ENCODE results near the gene RRAS. TPM values are rescaled to one million over a fixed set of nuclear protein-coding genes. Genes with fewer than 3 reads are reported as not detected.

The RRAS gene
- polyA plus RNA-seq, 1 donor from 2014 or later = not detected

DNA sequence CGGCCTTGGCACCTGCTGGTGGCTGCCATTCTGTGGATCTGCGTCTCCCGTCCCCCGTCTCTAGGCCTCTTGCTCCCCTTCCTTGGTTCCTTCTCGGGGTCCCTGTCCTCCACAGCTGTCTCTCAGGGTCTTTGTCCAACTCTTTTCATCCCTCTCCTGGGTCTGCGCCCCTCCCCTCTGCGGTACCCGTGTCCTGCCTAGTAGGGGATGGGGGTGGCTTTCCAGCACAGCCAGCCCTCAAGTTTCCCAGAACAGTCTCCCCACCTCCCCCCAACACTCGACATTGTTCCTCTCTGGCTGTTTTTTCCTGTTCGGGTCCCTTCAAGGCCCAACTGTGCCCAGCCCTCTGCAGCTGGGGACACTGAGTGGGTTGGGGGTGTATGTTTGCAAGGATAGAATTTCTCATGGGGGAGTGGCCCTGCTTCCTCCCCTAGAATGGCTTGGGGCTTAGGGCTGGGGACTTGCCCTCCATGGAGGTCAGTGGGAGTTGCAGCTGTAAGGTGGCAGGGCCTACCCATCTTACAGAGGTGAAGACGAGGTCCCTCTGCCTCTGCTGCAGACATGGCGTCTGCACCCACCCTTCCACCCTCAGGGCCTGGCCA, 48.7 kb upstream of the RRAS start:
- H3F3A ChIP-seq (ENCODE audit: insufficient read depth, low read length, poor library complexity, severe bottlenecking) = no peaks in the 10 kb centered on the region
- H3K4me3 ChIP-seq (ENCODE audit: low read length) = peak overlapping the region; percentile 71
- no peaks in the 10 kb centered on the region for H3K36me3 ChIP-seq (ENCODE audit: insufficient read depth, low read length)
- peak overlapping the region; percentile 98 for H3K9ac ChIP-seq (ENCODE audit: low read length)
- H3K79me2 ChIP-seq (replicated peaks; ENCODE audit: insufficient read depth, low read length) = peaks cover 21% of the 10 kb centered on the region
- H3K9me2 ChIP-seq (ENCODE audit: insufficient read depth, low read length) = no peaks in the 10 kb centered on the region
- H3K27ac ChIP-seq (ENCODE audit: low read length) = peak overlapping the region; percentile 99
- H3K4me2 ChIP-seq (ENCODE audit: low read length) = peak overlapping the region; percentile 68
- H3K9me3 ChIP-seq (ENCODE audit: low read length) = no peaks in the 10 kb centered on the region
- H2AFZ ChIP-seq (ENCODE audit: low read depth, low read length) = no peak overlapping the region
- no peaks in the 10 kb centered on the region for H4K20me1 ChIP-seq (ENCODE audit: insufficient read depth)
- H3K27me3 ChIP-seq (ENCODE audit: insufficient read depth, low read depth, low read length) = no peaks in the 10 kb centered on the region
- TF ChIP-seq SMC3 (conservative IDR thresholded peaks at IDR 0.05; ENCODE audit: poor library complexity) (no peak), EZH2 (IDR thresholded peaks at IDR 0.05; ENCODE audit: borderline replicate concordance, insufficient read depth, low read length, poor library complexity, severe bottlenecking) (no peak), MXI1 (conservative IDR thresholded peaks at IDR 0.05; ENCODE audit: poor library complexity, severe bottlenecking) (no peak), RAD21 (conservative IDR thresholded peaks at IDR 0.05) (no peak), EP300 (conservative IDR thresholded peaks at IDR 0.05; ENCODE audit: poor library complexity, severe bottlenecking) (no peak)
- TF ChIP-seq, protein P1, sequence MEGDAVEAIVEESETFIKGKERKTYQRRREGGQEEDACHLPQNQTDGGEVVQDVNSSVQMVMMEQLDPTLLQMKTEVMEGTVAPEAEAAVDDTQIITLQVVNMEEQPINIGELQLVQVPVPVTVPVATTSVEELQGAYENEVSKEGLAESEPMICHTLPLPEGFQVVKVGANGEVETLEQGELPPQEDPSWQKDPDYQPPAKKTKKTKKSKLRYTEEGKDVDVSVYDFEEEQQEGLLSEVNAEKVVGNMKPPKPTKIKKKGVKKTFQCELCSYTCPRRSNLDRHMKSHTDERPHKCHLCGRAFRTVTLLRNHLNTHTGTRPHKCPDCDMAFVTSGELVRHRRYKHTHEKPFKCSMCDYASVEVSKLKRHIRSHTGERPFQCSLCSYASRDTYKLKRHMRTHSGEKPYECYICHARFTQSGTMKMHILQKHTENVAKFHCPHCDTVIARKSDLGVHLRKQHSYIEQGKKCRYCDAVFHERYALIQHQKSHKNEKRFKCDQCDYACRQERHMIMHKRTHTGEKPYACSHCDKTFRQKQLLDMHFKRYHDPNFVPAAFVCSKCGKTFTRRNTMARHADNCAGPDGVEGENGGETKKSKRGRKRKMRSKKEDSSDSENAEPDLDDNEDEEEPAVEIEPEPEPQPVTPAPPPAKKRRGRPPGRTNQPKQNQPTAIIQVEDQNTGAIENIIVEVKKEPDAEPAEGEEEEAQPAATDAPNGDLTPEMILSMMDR (IDR thresholded peaks at IDR 0.05; ENCODE audit: poor library complexity, severe bottlenecking) = no peak

DNA sequence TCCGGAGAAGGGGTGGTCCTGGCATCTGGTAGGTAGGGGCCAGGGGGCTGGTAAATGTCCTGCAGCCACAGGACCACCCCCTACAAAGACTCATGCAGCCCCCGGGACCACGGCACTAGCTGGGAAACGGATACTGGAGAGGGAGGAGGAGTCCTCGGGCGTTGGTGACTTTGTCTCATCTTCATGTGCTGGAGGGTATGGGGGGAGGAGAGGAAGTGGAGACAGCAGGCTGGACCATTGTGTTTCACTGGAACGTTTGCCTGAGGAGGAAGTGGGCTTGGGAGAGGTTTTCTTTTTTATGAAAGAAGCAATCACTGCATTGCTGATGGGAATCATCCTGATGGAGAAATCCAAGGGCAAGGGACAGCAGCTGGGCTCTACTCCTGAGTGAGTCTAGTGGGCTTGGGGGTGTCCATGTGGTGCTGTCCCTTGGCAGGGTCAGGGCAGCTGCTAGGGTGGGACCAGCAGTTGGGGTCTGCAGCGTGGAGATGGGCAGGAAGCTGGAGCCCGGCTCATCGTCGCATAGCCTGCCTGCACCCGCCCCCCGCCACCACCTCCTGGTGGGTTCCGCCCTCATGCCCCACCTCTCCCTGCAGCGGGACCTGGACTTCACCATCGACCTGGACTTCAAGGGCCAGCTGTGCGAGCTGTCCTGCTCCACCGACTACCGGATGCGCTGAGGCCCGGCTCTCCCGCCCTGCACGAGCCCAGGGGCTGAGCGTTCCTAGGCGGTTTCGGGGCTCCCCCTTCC, 47.8 kb upstream of the RRAS start:
- no peaks in the 10 kb centered on the region for H3K36me3 ChIP-seq (ENCODE audit: insufficient read depth, low read length)
- no peak overlapping the region for H3K27ac ChIP-seq (ENCODE audit: low read length)
- no peaks in the 10 kb centered on the region for H3K9me3 ChIP-seq (ENCODE audit: low read length)
- no peak overlapping the region for H2AFZ ChIP-seq (ENCODE audit: low read depth, low read length)
- TF ChIP-seq MXI1 (conservative IDR thresholded peaks at IDR 0.05; ENCODE audit: poor library complexity, severe bottlenecking) (no peak), POLR2AphosphoS5 (IDR thresholded peaks at IDR 0.05) (no peak), EZH2 (IDR thresholded peaks at IDR 0.05; ENCODE audit: borderline replicate concordance, insufficient read depth, low read length, poor library complexity, severe bottlenecking) (no peak), SMC3 (conservative IDR thresholded peaks at IDR 0.05; ENCODE audit: poor library complexity) (no peak), EP300 (conservative IDR thresholded peaks at IDR 0.05; ENCODE audit: poor library complexity, severe bottlenecking) (no peak), TAF1 (IDR thresholded peaks at IDR 0.05; ENCODE audit: low read depth) (no peak), RAD21 (conservative IDR thresholded peaks at IDR 0.05) (no peak)
- TF ChIP-seq, protein P2, sequence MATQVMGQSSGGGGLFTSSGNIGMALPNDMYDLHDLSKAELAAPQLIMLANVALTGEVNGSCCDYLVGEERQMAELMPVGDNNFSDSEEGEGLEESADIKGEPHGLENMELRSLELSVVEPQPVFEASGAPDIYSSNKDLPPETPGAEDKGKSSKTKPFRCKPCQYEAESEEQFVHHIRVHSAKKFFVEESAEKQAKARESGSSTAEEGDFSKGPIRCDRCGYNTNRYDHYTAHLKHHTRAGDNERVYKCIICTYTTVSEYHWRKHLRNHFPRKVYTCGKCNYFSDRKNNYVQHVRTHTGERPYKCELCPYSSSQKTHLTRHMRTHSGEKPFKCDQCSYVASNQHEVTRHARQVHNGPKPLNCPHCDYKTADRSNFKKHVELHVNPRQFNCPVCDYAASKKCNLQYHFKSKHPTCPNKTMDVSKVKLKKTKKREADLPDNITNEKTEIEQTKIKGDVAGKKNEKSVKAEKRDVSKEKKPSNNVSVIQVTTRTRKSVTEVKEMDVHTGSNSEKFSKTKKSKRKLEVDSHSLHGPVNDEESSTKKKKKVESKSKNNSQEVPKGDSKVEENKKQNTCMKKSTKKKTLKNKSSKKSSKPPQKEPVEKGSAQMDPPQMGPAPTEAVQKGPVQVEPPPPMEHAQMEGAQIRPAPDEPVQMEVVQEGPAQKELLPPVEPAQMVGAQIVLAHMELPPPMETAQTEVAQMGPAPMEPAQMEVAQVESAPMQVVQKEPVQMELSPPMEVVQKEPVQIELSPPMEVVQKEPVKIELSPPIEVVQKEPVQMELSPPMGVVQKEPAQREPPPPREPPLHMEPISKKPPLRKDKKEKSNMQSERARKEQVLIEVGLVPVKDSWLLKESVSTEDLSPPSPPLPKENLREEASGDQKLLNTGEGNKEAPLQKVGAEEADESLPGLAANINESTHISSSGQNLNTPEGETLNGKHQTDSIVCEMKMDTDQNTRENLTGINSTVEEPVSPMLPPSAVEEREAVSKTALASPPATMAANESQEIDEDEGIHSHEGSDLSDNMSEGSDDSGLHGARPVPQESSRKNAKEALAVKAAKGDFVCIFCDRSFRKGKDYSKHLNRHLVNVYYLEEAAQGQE (IDR thresholded peaks at IDR 0.05; ENCODE audit: borderline replicate concordance) = no peak
- TF ChIP-seq, protein P1 (IDR thresholded peaks at IDR 0.05; ENCODE audit: poor library complexity, severe bottlenecking) = no peak
- no peaks in the 10 kb centered on the region for H3K9me2 ChIP-seq (ENCODE audit: insufficient read depth, low read length)
- no peak overlapping the region for H3K9ac ChIP-seq (ENCODE audit: low read length)
- H3K79me2 ChIP-seq (replicated peaks; ENCODE audit: insufficient read depth, low read length) = peaks cover 13% of the 10 kb centered on the region
- no peaks in the 10 kb centered on the region for H4K20me1 ChIP-seq (ENCODE audit: insufficient read depth)
- no peak overlapping the region for H3K4me3 ChIP-seq (ENCODE audit: low read length)
- H3K4me2 ChIP-seq (ENCODE audit: low read length) = no peak overlapping the region
- H3F3A ChIP-seq (ENCODE audit: insufficient read depth, low read length, poor library complexity, severe bottlenecking) = no peaks in the 10 kb centered on the region
- no peaks in the 10 kb centered on the region for H3K27me3 ChIP-seq (ENCODE audit: insufficient read depth, low read depth, low read length)

Data from neural cell (in vitro differentiated cells).